Measurements from ENCODE around the gene MAN2C1. TPM values are rescaled to one million over a fixed set of nuclear protein-coding genes. Genes with fewer than 3 reads are reported as not detected.
"Not testable (repeated sequence)": the region's sequence is repeated elsewhere in the genome, so short reads cannot be mapped to it uniquely, and the experiment has no call there.

MAN2C1 gene
- total RNA-seq, 2 donors from 2014 or later, result 213 to 295 TPM

- Mint-ChIP-seq H3K4me3 (no peak overlapping the region), H3K27me3 (peaks cover 0 to 5% of the 10 kb centered on the region in 2 donors), H3K9me3 (no peaks in the 10 kb centered on the region), H3K4me1 (ENCODE audit: low read depth in 2 of 2) (peaks cover 3 to 5% of the 10 kb centered on the region in 2 donors), H3K36me3 (no peaks in the 10 kb centered on the region), H3K27ac (no peak overlapping the region)
- ATAC-seq, result no peak
- no peak for DNase-seq (ENCODE audit: low spot score)
These were observed 40.9 kb downstream of the MAN2C1 start for GRCh38 chr15:75327491-75327890.

- DNase-seq (ENCODE audit: low spot score) (no peak), ATAC-seq (no peak)
- Mint-ChIP-seq H3K36me3 (no peaks in the 10 kb centered on the region), H3K27ac (no peak overlapping the region), H3K4me1 (ENCODE audit: low read depth in 2 of 2) (peaks cover 2 to 3% of the 10 kb centered on the region in 2 donors), H3K27me3 (peaks cover 0 to 5% of the 10 kb centered on the region in 2 donors), H3K9me3 (no peaks in the 10 kb centered on the region), H3K4me3 (no peak overlapping the region)
These were observed 41.4 kb downstream of the MAN2C1 start for GRCh38 chr15:75327005-75327404.

GRCh38 chr15:75325922-75326321, 42.5 kb downstream of the MAN2C1 start:
- Mint-ChIP-seq H3K36me3 (no peaks in the 10 kb centered on the region), H3K27ac (no peak overlapping the region), H3K4me3 (no peak overlapping the region), H3K9me3 (no peaks in the 10 kb centered on the region), H3K27me3 (peaks cover 0 to 6% of the 10 kb centered on the region in 2 donors), H3K4me1 (ENCODE audit: low read depth in 2 of 2) (no peaks in the 10 kb centered on the region)
- ATAC-seq (no peak), DNase-seq (ENCODE audit: low spot score) (no peak)

GRCh38 chr15:75321711-75322110, 46.7 kb downstream of the MAN2C1 start:
- ATAC-seq (no peak), DNase-seq (ENCODE audit: low spot score) (no peak)
- no peaks in the 10 kb centered on the region for H3K9me3 Mint-ChIP-seq
- no peaks in the 10 kb centered on the region for H3K4me1 Mint-ChIP-seq (ENCODE audit: low read depth in 2 of 2)
- H3K4me3 Mint-ChIP-seq, result no peak overlapping the region
- no peaks in the 10 kb centered on the region for H3K36me3 Mint-ChIP-seq
- no peak overlapping the region for H3K27ac Mint-ChIP-seq
- H3K27me3 Mint-ChIP-seq, result peaks cover 0 to 6% of the 10 kb centered on the region in 2 donors

GRCh38 chr15:75319231-75319897, 49.0 kb downstream of the MAN2C1 start:
- H3K9me3 Mint-ChIP-seq; DNase-seq (ENCODE audit: low spot score); H3K27me3 Mint-ChIP-seq; H3K36me3 Mint-ChIP-seq; ATAC-seq; H3K27ac Mint-ChIP-seq; H3K4me3 Mint-ChIP-seq; H3K4me1 Mint-ChIP-seq (ENCODE audit: low read depth in 2 of 2): not testable (repeated sequence)

GRCh38 chr15:75314552-75315290, 53.7 kb downstream of the MAN2C1 start:
- Mint-ChIP-seq H3K4me1 (ENCODE audit: low read depth in 2 of 2) (peaks cover 8 to 15% of the 10 kb centered on the region in 2 donors), H3K27me3 (peaks cover 0 to under 1% of the 10 kb centered on the region in 2 donors), H3K27ac (no peak overlapping the region), H3K36me3 (no peaks in the 10 kb centered on the region), H3K9me3 (no peaks in the 10 kb centered on the region), H3K4me3 (no peak overlapping the region)
- no peak for DNase-seq (ENCODE audit: low spot score)
- ATAC-seq, result no peak

GRCh38 chr15:75313116-75313845, 55.1 kb downstream of the MAN2C1 start:
- H3K9me3 Mint-ChIP-seq, result no peaks in the 10 kb centered on the region
- no peak for DNase-seq (ENCODE audit: low spot score)
- ATAC-seq, result peak in 1 of 2 donors; percentile 51
- H3K4me3 Mint-ChIP-seq, result peak overlapping the region; percentile 15
- H3K36me3 Mint-ChIP-seq, result no peaks in the 10 kb centered on the region
- peaks cover 3 to 6% of the 10 kb centered on the region in 2 donors for H3K27me3 Mint-ChIP-seq
- no peak overlapping the region for H3K27ac Mint-ChIP-seq
- H3K4me1 Mint-ChIP-seq (ENCODE audit: low read depth in 2 of 2), result peaks cover 8 to 15% of the 10 kb centered on the region in 2 donors

GRCh38 chr15:75312548-75312947, 55.9 kb downstream of the MAN2C1 start:
- Mint-ChIP-seq H3K4me1 (ENCODE audit: low read depth in 2 of 2) (peaks cover 8 to 15% of the 10 kb centered on the region in 2 donors), H3K27me3 (peaks cover 10 to 11% of the 10 kb centered on the region in 2 donors), H3K4me3 (peak overlapping the region; percentile 25)
- not testable (repeated sequence) for H3K9me3 Mint-ChIP-seq, ATAC-seq, H3K27ac Mint-ChIP-seq, H3K36me3 Mint-ChIP-seq
- DNase-seq (ENCODE audit: low spot score), result peak; percentile 65

- DNase-seq (ENCODE audit: low spot score), result no peak
- no peak overlapping the region for H3K4me3 Mint-ChIP-seq
- H3K36me3 Mint-ChIP-seq, result no peaks in the 10 kb centered on the region
- H3K4me1 Mint-ChIP-seq (ENCODE audit: low read depth in 2 of 2), result peaks cover 8 to 15% of the 10 kb centered on the region in 2 donors
- no peak for ATAC-seq
- H3K27ac Mint-ChIP-seq, result no peak overlapping the region
- no peaks in the 10 kb centered on the region for H3K9me3 Mint-ChIP-seq
- H3K27me3 Mint-ChIP-seq, result peaks cover 16 to 30% of the 10 kb centered on the region in 2 donors
These were observed 58.7 kb downstream of the MAN2C1 start for GRCh38 chr15:75309711-75310110.

- ATAC-seq (no peak), DNase-seq (ENCODE audit: low spot score) (no peak)
- peaks cover 21 to 43% of the 10 kb centered on the region in 2 donors for H3K27me3 Mint-ChIP-seq
- H3K36me3 Mint-ChIP-seq, result no peaks in the 10 kb centered on the region
- no peaks in the 10 kb centered on the region for H3K9me3 Mint-ChIP-seq
- H3K4me3 Mint-ChIP-seq, result no peak overlapping the region
- H3K4me1 Mint-ChIP-seq (ENCODE audit: low read depth in 2 of 2), result peaks cover 7 to 9% of the 10 kb centered on the region in 2 donors
- H3K27ac Mint-ChIP-seq, result no peak overlapping the region
These were observed 60.5 kb downstream of the MAN2C1 start for GRCh38 chr15:75307778-75308390.

GRCh38 chr15:75306188-75306587, 62.2 kb downstream of the MAN2C1 start:
- no peaks in the 10 kb centered on the region for H3K36me3 Mint-ChIP-seq

More at GRCh38 chr15:75306188-75306587, 62.2 kb downstream of the MAN2C1 start:
- H3K9me3 Mint-ChIP-seq, result no peaks in the 10 kb centered on the region
- no peak for ATAC-seq
- H3K4me3 Mint-ChIP-seq, result no peak overlapping the region
- DNase-seq (ENCODE audit: low spot score), result no peak
- H3K27ac Mint-ChIP-seq, result no peak overlapping the region
- H3K4me1 Mint-ChIP-seq (ENCODE audit: low read depth in 2 of 2), result no peaks in the 10 kb centered on the region
- H3K27me3 Mint-ChIP-seq, result peaks cover 21 to 43% of the 10 kb centered on the region in 2 donors

Data from natural killer cell treated with Interleukin-12 subunit alpha and Interleukin-12 subunit beta and Interleukin-15 and Interleukin-18, amount 100 ng/mL, for 72 hours (primary cell).